Raji (cell line): ENCODE results near the gene JMJD8.

Experiments used
- POLR2A ChIP-seq: IDR thresholded peaks from 2 replicates; pipeline ENCODE4 v1.6.1; 2011; ENCODE audit warnings: low read depth, low read length, control low read depth; ENCODE audit not compliant: insufficient read depth

Gene JMJD8

GRCh38 chr16:684071-684794 lies at the start of gene JMJD8:
Gene JMJD8 (minus strand): TSS chr16:684334. CDS start chr16:684319, 15 bp downstream.
- peak; percentile 89 for TF ChIP-seq POLR2A

- no peak for TF ChIP-seq POLR2A
Measured at GRCh38 chr16:733382-734207, 49.5 kb upstream of the JMJD8 start.

GRCh38 chr16:732936-733335 lies 48.8 kb upstream of the JMJD8 start:
- TF ChIP-seq POLR2A, result no peak

GRCh38 chr16:732332-732731 lies 48.2 kb upstream of the JMJD8 start:
- no peak for TF ChIP-seq POLR2A

GRCh38 chr16:730666-731509 lies 46.8 kb upstream of the JMJD8 start:
- TF ChIP-seq POLR2A, result no peak

- peak; percentile 11; the same call in 1 of the 2 replicates for TF ChIP-seq POLR2A
Measured at GRCh38 chr16:729768-730665, 45.9 kb upstream of the JMJD8 start.

GRCh38 chr16:728890-729744 lies 45.0 kb upstream of the JMJD8 start:
- TF ChIP-seq POLR2A, result peak; percentile 13; the same call in 1 of the 2 replicates

- TF ChIP-seq POLR2A, result peak; percentile 82
Measured at GRCh38 chr16:728131-728889, 44.2 kb upstream of the JMJD8 start.

GRCh38 chr16:727291-727977 lies 43.3 kb upstream of the JMJD8 start:
- TF ChIP-seq POLR2A, result peak; percentile 78

GRCh38 chr16:726438-727290 lies 42.5 kb upstream of the JMJD8 start, which contains the start of the genes CCDC78 and HAGHL:
Gene CCDC78 (minus strand): TSS chr16:726443. CDS start chr16:726367, 76 bp downstream.
Gene HAGHL (plus strand): TSS chr16:727106. CDS start chr16:727510, 404 bp downstream.
- TF ChIP-seq POLR2A, result peak; percentile 50

GRCh38 chr16:726188-726437 lies 42.0 kb upstream of the JMJD8 start:
- TF ChIP-seq POLR2A, result no peak
